ENCODE results near the gene IL17REL. TPM values are rescaled to one million over a fixed set of nuclear protein-coding genes. Genes with fewer than 3 reads are reported as not detected.
A peak's percentile ranks its signal among the peaks of the same experiment; 100 is the strongest.

IL17REL gene
- total and polyA plus RNA-seq, 2 of the 13 experiments (the other 11 are each of a cell fraction or from before 2014, with no cell fraction given) = not detected

DNA sequence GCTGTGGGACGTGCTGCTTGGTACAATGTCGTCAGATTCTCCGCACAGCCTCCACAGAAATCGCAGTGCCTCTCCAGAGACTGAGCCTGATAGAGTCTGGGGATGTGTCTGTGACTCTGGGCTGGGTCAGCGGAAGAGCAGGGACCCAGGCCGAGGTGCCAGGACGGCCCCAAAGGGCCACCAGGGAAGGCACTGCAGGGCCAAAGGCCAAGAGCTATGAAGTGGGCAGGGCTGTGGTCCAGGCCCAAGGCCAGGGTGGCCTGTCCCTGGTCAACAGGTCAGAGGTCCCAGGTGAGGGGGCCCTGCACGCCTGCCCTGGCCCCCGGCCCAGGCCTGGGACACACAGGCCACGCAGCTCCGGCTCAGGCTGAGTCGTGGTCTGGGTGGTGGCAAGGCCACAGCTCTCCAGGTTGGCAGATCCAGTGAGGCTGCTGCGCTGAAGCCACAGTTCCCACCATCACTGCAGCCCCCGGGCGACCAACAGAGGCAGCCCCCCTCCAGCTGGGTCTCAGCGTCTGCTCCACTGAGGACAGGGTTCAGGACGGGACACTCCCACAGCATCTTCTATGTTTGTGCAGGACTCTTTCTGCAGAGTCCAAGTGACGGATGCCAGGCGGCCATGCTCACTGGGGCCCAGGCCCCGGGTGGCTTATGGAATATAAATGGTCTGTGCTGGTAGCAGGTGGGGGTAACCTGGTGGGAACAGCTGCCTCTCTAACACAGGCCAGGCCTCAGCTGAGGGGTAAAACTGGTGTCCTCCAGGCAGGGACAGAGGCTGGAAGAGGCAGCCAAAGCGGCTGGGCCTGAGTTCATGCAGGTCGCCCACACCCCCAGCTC, 56.8 kb downstream of the IL17REL start (continued):
- TF ChIP-seq ZBTB25 (CRISPR knock-in tag; IDR thresholded peaks at IDR 0.05) (no peak), IRF2 (CRISPR knock-in tag; IDR thresholded peaks at IDR 0.05) (no peak), ZNF263 (CRISPR knock-in tag; IDR thresholded peaks at IDR 0.05) (no peak), ZNF280D (CRISPR knock-in tag; IDR thresholded peaks at IDR 0.05) (0 out of 2 replicates have a peak, but pooled peaks have one; percentile 35), MAX (IDR thresholded peaks at IDR 0.05) (no peak), HDAC6 (IDR thresholded peaks at IDR 0.05; ENCODE audit: low read depth, low read length) (no peak), ZNF335 (CRISPR knock-in tag; IDR thresholded peaks at IDR 0.05) (no peak), ZNF264 (CRISPR knock-in tag; IDR thresholded peaks at IDR 0.05) (no peak), ZNF256 (CRISPR knock-in tag; conservative IDR thresholded peaks at IDR 0.05) (no peak; the same call in 1 of the 2 replicates), FOXP1 (IDR thresholded peaks at IDR 0.05) (no peak), FOXP1 (CRISPR knock-in tag; IDR thresholded peaks at IDR 0.05) (no peak), GATAD1 (CRISPR knock-in tag; IDR thresholded peaks at IDR 0.05) (no peak), ZNF20 (CRISPR knock-in tag; IDR thresholded peaks at IDR 0.05) (no peak)
- TF ChIP-seq, protein P1, sequence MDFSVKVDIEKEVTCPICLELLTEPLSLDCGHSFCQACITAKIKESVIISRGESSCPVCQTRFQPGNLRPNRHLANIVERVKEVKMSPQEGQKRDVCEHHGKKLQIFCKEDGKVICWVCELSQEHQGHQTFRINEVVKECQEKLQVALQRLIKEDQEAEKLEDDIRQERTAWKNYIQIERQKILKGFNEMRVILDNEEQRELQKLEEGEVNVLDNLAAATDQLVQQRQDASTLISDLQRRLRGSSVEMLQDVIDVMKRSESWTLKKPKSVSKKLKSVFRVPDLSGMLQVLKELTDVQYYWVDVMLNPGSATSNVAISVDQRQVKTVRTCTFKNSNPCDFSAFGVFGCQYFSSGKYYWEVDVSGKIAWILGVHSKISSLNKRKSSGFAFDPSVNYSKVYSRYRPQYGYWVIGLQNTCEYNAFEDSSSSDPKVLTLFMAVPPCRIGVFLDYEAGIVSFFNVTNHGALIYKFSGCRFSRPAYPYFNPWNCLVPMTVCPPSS (IDR thresholded peaks at IDR 0.05) = no peak
- TF ChIP-seq, protein P2, sequence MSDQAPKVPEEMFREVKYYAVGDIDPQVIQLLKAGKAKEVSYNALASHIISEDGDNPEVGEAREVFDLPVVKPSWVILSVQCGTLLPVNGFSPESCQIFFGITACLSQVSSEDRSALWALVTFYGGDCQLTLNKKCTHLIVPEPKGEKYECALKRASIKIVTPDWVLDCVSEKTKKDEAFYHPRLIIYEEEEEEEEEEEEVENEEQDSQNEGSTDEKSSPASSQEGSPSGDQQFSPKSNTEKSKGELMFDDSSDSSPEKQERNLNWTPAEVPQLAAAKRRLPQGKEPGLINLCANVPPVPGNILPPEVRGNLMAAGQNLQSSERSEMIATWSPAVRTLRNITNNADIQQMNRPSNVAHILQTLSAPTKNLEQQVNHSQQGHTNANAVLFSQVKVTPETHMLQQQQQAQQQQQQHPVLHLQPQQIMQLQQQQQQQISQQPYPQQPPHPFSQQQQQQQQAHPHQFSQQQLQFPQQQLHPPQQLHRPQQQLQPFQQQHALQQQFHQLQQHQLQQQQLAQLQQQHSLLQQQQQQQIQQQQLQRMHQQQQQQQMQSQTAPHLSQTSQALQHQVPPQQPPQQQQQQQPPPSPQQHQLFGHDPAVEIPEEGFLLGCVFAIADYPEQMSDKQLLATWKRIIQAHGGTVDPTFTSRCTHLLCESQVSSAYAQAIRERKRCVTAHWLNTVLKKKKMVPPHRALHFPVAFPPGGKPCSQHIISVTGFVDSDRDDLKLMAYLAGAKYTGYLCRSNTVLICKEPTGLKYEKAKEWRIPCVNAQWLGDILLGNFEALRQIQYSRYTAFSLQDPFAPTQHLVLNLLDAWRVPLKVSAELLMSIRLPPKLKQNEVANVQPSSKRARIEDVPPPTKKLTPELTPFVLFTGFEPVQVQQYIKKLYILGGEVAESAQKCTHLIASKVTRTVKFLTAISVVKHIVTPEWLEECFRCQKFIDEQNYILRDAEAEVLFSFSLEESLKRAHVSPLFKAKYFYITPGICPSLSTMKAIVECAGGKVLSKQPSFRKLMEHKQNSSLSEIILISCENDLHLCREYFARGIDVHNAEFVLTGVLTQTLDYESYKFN (CRISPR knock-in tag; conservative IDR thresholded peaks at IDR 0.05) = peak; percentile 75

All from HepG2 (cell line).